ENCODE measurements around the gene RHEBL1.

The RHEBL1 gene

GRCh38 chr12:49051777-49052438 lies 17.9 kb downstream of the RHEBL1 start:
- Histone ChIP-seq H3K9me3 (ENCODE audit: control insufficient read depth, insufficient read depth, low read depth, low read length) (no peaks in the 10 kb centered on the region), H3K4me3 (ENCODE audit: low read depth, low read length) (no peak overlapping the region), H3K27me3 (ENCODE audit: control insufficient read depth, insufficient read depth, low read length) (no peaks in the 10 kb centered on the region), H3K27ac (ENCODE audit: low read depth, low read length) (no peak overlapping the region), H3K36me3 (ENCODE audit: control insufficient read depth, insufficient read depth, low read length) (peaks cover 82% of the 10 kb centered on the region), H3K9ac (ENCODE audit: low read length) (no peak overlapping the region), H3K4me1 (ENCODE audit: control insufficient read depth, insufficient read depth, low read length) (peaks cover 13% of the 10 kb centered on the region)

GRCh38 chr12:49051373-49051764 lies 18.4 kb downstream of the RHEBL1 start:
- Histone ChIP-seq H3K9ac (ENCODE audit: low read length) (no peak overlapping the region), H3K4me1 (ENCODE audit: control insufficient read depth, insufficient read depth, low read length) (peaks cover 7% of the 10 kb centered on the region; the same call in 1 of the 2 replicates), H3K27me3 (ENCODE audit: control insufficient read depth, insufficient read depth, low read length) (no peaks in the 10 kb centered on the region), H3K27ac (ENCODE audit: low read depth, low read length) (no peak overlapping the region), H3K4me3 (ENCODE audit: low read depth, low read length) (no peak overlapping the region), H3K9me3 (ENCODE audit: control insufficient read depth, insufficient read depth, low read depth, low read length) (no peaks in the 10 kb centered on the region), H3K36me3 (ENCODE audit: control insufficient read depth, insufficient read depth, low read length) (peaks cover 88% of the 10 kb centered on the region)

GRCh38 chr12:49050507-49051372 lies 19.0 kb downstream of the RHEBL1 start:
- Histone ChIP-seq H3K4me1 (ENCODE audit: control insufficient read depth, insufficient read depth, low read length) (peaks cover under 1% of the 10 kb centered on the region; the same call in 1 of the 2 replicates), H3K36me3 (ENCODE audit: control insufficient read depth, insufficient read depth, low read length) (peaks cover 94% of the 10 kb centered on the region), H3K27ac (ENCODE audit: low read depth, low read length) (no peak overlapping the region), H3K4me3 (ENCODE audit: low read depth, low read length) (no peak overlapping the region), H3K27me3 (ENCODE audit: control insufficient read depth, insufficient read depth, low read length) (no peaks in the 10 kb centered on the region), H3K9me3 (ENCODE audit: control insufficient read depth, insufficient read depth, low read depth, low read length) (no peaks in the 10 kb centered on the region), H3K9ac (ENCODE audit: low read length) (no peak overlapping the region)

GRCh38 chr12:49049566-49050224 lies 20.1 kb downstream of the RHEBL1 start:
- Histone ChIP-seq H3K27ac (ENCODE audit: low read depth, low read length) (no peak overlapping the region), H3K4me3 (ENCODE audit: low read depth, low read length) (no peak overlapping the region), H3K4me1 (ENCODE audit: control insufficient read depth, insufficient read depth, low read length) (no peaks in the 10 kb centered on the region), H3K36me3 (ENCODE audit: control insufficient read depth, insufficient read depth, low read length) (peaks cover 98% of the 10 kb centered on the region), H3K9me3 (ENCODE audit: control insufficient read depth, insufficient read depth, low read depth, low read length) (no peaks in the 10 kb centered on the region), H3K27me3 (ENCODE audit: control insufficient read depth, insufficient read depth, low read length) (no peaks in the 10 kb centered on the region), H3K9ac (ENCODE audit: low read length) (no peak overlapping the region)

- no peak overlapping the region for H3K9ac ChIP-seq (ENCODE audit: low read length)
- H3K27ac ChIP-seq (ENCODE audit: low read depth, low read length) = no peak overlapping the region
- H3K4me3 ChIP-seq (ENCODE audit: low read depth, low read length) = no peak overlapping the region
- H3K4me1 ChIP-seq (ENCODE audit: control insufficient read depth, insufficient read depth, low read length) = no peaks in the 10 kb centered on the region
- peaks cover 98% of the 10 kb centered on the region for H3K36me3 ChIP-seq (ENCODE audit: control insufficient read depth, insufficient read depth, low read length)
- no peaks in the 10 kb centered on the region for H3K27me3 ChIP-seq (ENCODE audit: control insufficient read depth, insufficient read depth, low read length)
- H3K9me3 ChIP-seq (ENCODE audit: control insufficient read depth, insufficient read depth, low read depth, low read length) = no peaks in the 10 kb centered on the region
Measured at GRCh38 chr12:49048953-49049352, 20.8 kb downstream of the RHEBL1 start.

- Histone ChIP-seq H3K27me3 (ENCODE audit: control insufficient read depth, insufficient read depth, low read length) (no peaks in the 10 kb centered on the region), H3K27ac (ENCODE audit: low read depth, low read length) (no peak overlapping the region), H3K9ac (ENCODE audit: low read length) (no peak overlapping the region), H3K4me1 (ENCODE audit: control insufficient read depth, insufficient read depth, low read length) (no peaks in the 10 kb centered on the region), H3K4me3 (ENCODE audit: low read depth, low read length) (no peak overlapping the region), H3K36me3 (ENCODE audit: control insufficient read depth, insufficient read depth, low read length) (peaks cover 98% of the 10 kb centered on the region), H3K9me3 (ENCODE audit: control insufficient read depth, insufficient read depth, low read depth, low read length) (no peaks in the 10 kb centered on the region)
Measured at GRCh38 chr12:49046129-49046895, 23.5 kb downstream of the RHEBL1 start.

- Histone ChIP-seq H3K4me1 (ENCODE audit: control insufficient read depth, insufficient read depth, low read length) (no peaks in the 10 kb centered on the region), H3K9me3 (ENCODE audit: control insufficient read depth, insufficient read depth, low read depth, low read length) (no peaks in the 10 kb centered on the region), H3K4me3 (ENCODE audit: low read depth, low read length) (no peak overlapping the region), H3K27me3 (ENCODE audit: control insufficient read depth, insufficient read depth, low read length) (no peaks in the 10 kb centered on the region), H3K27ac (ENCODE audit: low read depth, low read length) (no peak overlapping the region), H3K36me3 (ENCODE audit: control insufficient read depth, insufficient read depth, low read length) (peaks cover 98% of the 10 kb centered on the region), H3K9ac (ENCODE audit: low read length) (no peak overlapping the region)
Measured at GRCh38 chr12:49044660-49045059, 25.1 kb downstream of the RHEBL1 start.

- H3K9ac ChIP-seq (ENCODE audit: low read length) = no peak overlapping the region
- no peak overlapping the region for H3K27ac ChIP-seq (ENCODE audit: low read depth, low read length)
- no peaks in the 10 kb centered on the region for H3K27me3 ChIP-seq (ENCODE audit: control insufficient read depth, insufficient read depth, low read length)
- no peaks in the 10 kb centered on the region for H3K9me3 ChIP-seq (ENCODE audit: control insufficient read depth, insufficient read depth, low read depth, low read length)
- H3K36me3 ChIP-seq (ENCODE audit: control insufficient read depth, insufficient read depth, low read length) = peaks cover 98% of the 10 kb centered on the region
- no peak overlapping the region for H3K4me3 ChIP-seq (ENCODE audit: low read depth, low read length)
- H3K4me1 ChIP-seq (ENCODE audit: control insufficient read depth, insufficient read depth, low read length) = no peaks in the 10 kb centered on the region
Measured at GRCh38 chr12:49043856-49044258, 25.9 kb downstream of the RHEBL1 start.

GRCh38 chr12:49043241-49043640 lies 26.5 kb downstream of the RHEBL1 start:
- Histone ChIP-seq H3K4me1 (ENCODE audit: control insufficient read depth, insufficient read depth, low read length) (no peaks in the 10 kb centered on the region), H3K36me3 (ENCODE audit: control insufficient read depth, insufficient read depth, low read length) (peaks cover 98% of the 10 kb centered on the region), H3K9me3 (ENCODE audit: control insufficient read depth, insufficient read depth, low read depth, low read length) (no peaks in the 10 kb centered on the region), H3K9ac (ENCODE audit: low read length) (no peak overlapping the region), H3K27ac (ENCODE audit: low read depth, low read length) (no peak overlapping the region), H3K27me3 (ENCODE audit: control insufficient read depth, insufficient read depth, low read length) (no peaks in the 10 kb centered on the region), H3K4me3 (ENCODE audit: low read depth, low read length) (no peak overlapping the region)

GRCh38 chr12:49041881-49042484 lies 27.8 kb downstream of the RHEBL1 start:
- Histone ChIP-seq H3K9ac (ENCODE audit: low read length) (no peak overlapping the region), H3K4me3 (ENCODE audit: low read depth, low read length) (no peak overlapping the region), H3K27ac (ENCODE audit: low read depth, low read length) (no peak overlapping the region), H3K36me3 (ENCODE audit: control insufficient read depth, insufficient read depth, low read length) (peaks cover 98% of the 10 kb centered on the region), H3K9me3 (ENCODE audit: control insufficient read depth, insufficient read depth, low read depth, low read length) (no peaks in the 10 kb centered on the region), H3K27me3 (ENCODE audit: control insufficient read depth, insufficient read depth, low read length) (no peaks in the 10 kb centered on the region), H3K4me1 (ENCODE audit: control insufficient read depth, insufficient read depth, low read length) (no peaks in the 10 kb centered on the region)

Data from HUES6 (cell line).